OCI-LY7 (cell line): ENCODE data around the gene ANKRD44. TPM values are rescaled to one million over a fixed set of nuclear protein-coding genes. Genes with fewer than 3 reads are reported as not detected.

Experiments used
- BruUV-seq: library from RNA; stranded (reverse); fragments of 400-500 nt; replicated peaks from 2 replicates; lab custom pipeline; 2021; lab: Mats Ljungman, UMichigan
- CTCF ChIA-PET: fragments of 300-600 bp; sonication (Branson Sonifier 250); formaldehyde crosslinking; loops from one replicate; lab custom pipeline; 2022; ENCODE audit warnings: antibody characterized with exemption; ENCODE audit not compliant: unreplicated experiment; lab: Charles Lee
- POLR2A ChIA-PET: fragments of 300-600 bp; sonication (Branson Sonifier 250); formaldehyde crosslinking; loops from one replicate; lab custom pipeline; 2022; ENCODE audit warnings: antibody characterized with exemption; lab: Charles Lee
- DNase-seq: peaks from one replicate; pipeline ENCODE4 v3.0.0-alpha.2; 2015; ENCODE audit warnings: low spot score
- H2AFZ ChIP-seq: fragments of 200-600 bp; sonication (generic), shearing (Covaris generic); 2 replicates; pipeline ENCODE4 v1.6.1; 2014; ENCODE audit warnings: mild to moderate bottlenecking, antibody characterized with exemption, low read length, moderate library complexity
- H3K27ac ChIP-seq: fragments of 200-600 bp; sonication (generic); 2 replicates; pipeline ENCODE4 v1.5.1; 2014; ENCODE audit warnings: mixed run types, low read depth, mild to moderate bottlenecking, moderate library complexity, low read length, inconsistent platforms; ENCODE audit not compliant: poor library complexity, severe bottlenecking
- H3K36me3 ChIP-seq: fragments of 200-600 bp; sonication (generic); 2 replicates; pipeline ENCODE4 v1.6.1; 2014; ENCODE audit warnings: mild to moderate bottlenecking, antibody characterized with exemption, low read length, moderate library complexity, mixed read lengths; ENCODE audit not compliant: insufficient read depth
- H3K4me1 ChIP-seq: fragments of 200-600 bp; sonication (generic); 2 replicates; pipeline ENCODE4 v1.5.1; 2014; ENCODE audit warnings: mild to moderate bottlenecking, low read length; ENCODE audit not compliant: insufficient read depth, poor library complexity, severe bottlenecking
- H3K4me2 ChIP-seq: fragments of 200-600 bp; sonication (generic); 2 replicates; pipeline ENCODE4 v1.6.1; 2014; ENCODE audit warnings: mild to moderate bottlenecking, low read length
- H3K4me3 ChIP-seq: fragments of 200-600 bp; sonication (generic); 2 replicates; pipeline ENCODE4 v1.5.1; 2014; ENCODE audit warnings: mild to moderate bottlenecking, low read depth, low read length; ENCODE audit not compliant: poor library complexity, severe bottlenecking
- H3K79me2 ChIP-seq: fragments of 200-600 bp; sonication (generic); 2 replicates; pipeline ENCODE4 v1.6.1; 2016; ENCODE audit warnings: low read depth, mild to moderate bottlenecking, low read length, moderate library complexity, mixed read lengths; ENCODE audit not compliant: insufficient read depth
- H3K9me2 ChIP-seq: fragments of 200-600 bp; sonication (generic); 2 replicates; pipeline ENCODE4 v1.6.1; 2016; ENCODE audit warnings: mild to moderate bottlenecking, low read length, mixed read lengths; ENCODE audit not compliant: insufficient read depth
- H3K9me3 ChIP-seq: fragments of 200-600 bp; sonication (generic); 2 replicates; pipeline ENCODE4 v1.6.1; 2014; ENCODE audit warnings: mild to moderate bottlenecking, mixed run types, low read length, mixed read lengths
- H4K20me1 ChIP-seq: fragments of 200-600 bp; sonication (generic); 2 replicates; pipeline ENCODE4 v1.6.1; 2014; ENCODE audit warnings: mild to moderate bottlenecking, antibody characterized with exemption, low read length, moderate library complexity, mixed read lengths; ENCODE audit not compliant: insufficient read depth
- EZH2phosphoT487 ChIP-seq: fragments of 200-600 bp; sonication (generic); IDR thresholded peaks from 2 replicates; pipeline ENCODE4 v1.6.1; 2018; ENCODE audit warnings: low read depth, borderline replicate concordance, mild to moderate bottlenecking, mixed run types, antibody characterized with exemption, low read length, moderate library complexity, mixed read lengths
- intact Hi-C: fragments of 100-400 bp; cut with micrococcal nuclease; formaldehyde crosslinking; loops from one replicate; pipeline ENCODE4 v1.10.0; 2022; ENCODE audit not compliant: unreplicated experiment
- total RNA-seq, 2 experiments: library from RNA; depleted of rRNA in 1 of 2; stranded (reverse); fragments of >200 nt in 1 of 2; shearing (Covaris generic) in 1 of 2; gene quantifications; 2 replicates each; pipeline ENCODE4 v1.2.3, GENCODE V29; 2014 to 2022
- TF ChIP-seq, protein P1 (sequence below): fragments of 200-600 bp; sonication (generic); conservative IDR thresholded peaks from 2 replicates; pipeline ENCODE4 v1.5.1; 2014; ENCODE audit warnings: mild to moderate bottlenecking, antibody characterized with exemption, low read length, moderate library complexity, mixed read lengths

Gene ANKRD44
- total RNA-seq, 2 experiments from 2014 or later = 69.4 to 73.7 TPM

DNA sequence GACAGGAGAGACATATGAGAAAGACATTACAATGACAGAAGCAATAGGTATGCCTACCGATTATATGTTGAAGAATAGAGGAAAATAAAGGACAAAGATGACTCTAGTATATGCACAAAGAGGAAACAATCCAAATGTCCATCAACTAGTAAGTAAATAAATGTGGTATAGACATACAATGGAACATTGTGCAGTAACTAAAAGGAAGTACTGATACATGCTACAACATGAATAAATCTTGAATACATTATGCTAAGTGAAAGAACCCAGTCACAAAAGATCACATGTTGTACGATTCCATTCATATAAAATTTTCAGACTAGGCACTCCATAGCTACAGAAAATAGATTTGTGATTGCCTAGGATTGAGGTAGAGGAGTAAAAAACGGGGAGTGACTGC lies 355.5 kb downstream of the ANKRD44 start:
- Histone ChIP-seq H3K4me3 (no peak overlapping the region), H3K9me2 (no peaks in the 10 kb centered on the region), H4K20me1 (no peaks in the 10 kb centered on the region), H3K36me3 (no peaks in the 10 kb centered on the region), H3K27ac (no peak overlapping the region), H3K4me1 (no peaks in the 10 kb centered on the region), H2AFZ (no peak overlapping the region), H3K79me2 (no peaks in the 10 kb centered on the region), H3K9me3 (no peaks in the 10 kb centered on the region), H3K4me2 (no peak overlapping the region)
- ChIA-PET POLR2A (interaction anchor here (0.6 to 1.3 kb wide), 7 partner anchors 9 to 1621 kb away, joined by 3 to 5 read pairs (median 3); no protein-coding TSS in a partner anchor), CTCF (interaction anchor here (1.1 kb wide), 1 partner anchor 12 kb away, joined by 3 read pairs; no protein-coding TSS in a partner anchor)
- TF ChIP-seq EZH2phosphoT487 = no peak
- TF ChIP-seq, protein P1, sequence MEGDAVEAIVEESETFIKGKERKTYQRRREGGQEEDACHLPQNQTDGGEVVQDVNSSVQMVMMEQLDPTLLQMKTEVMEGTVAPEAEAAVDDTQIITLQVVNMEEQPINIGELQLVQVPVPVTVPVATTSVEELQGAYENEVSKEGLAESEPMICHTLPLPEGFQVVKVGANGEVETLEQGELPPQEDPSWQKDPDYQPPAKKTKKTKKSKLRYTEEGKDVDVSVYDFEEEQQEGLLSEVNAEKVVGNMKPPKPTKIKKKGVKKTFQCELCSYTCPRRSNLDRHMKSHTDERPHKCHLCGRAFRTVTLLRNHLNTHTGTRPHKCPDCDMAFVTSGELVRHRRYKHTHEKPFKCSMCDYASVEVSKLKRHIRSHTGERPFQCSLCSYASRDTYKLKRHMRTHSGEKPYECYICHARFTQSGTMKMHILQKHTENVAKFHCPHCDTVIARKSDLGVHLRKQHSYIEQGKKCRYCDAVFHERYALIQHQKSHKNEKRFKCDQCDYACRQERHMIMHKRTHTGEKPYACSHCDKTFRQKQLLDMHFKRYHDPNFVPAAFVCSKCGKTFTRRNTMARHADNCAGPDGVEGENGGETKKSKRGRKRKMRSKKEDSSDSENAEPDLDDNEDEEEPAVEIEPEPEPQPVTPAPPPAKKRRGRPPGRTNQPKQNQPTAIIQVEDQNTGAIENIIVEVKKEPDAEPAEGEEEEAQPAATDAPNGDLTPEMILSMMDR = no peak
- no peak for DNase-seq
- intact Hi-C loops = no loop called here
- no TSS peak for BruUV-seq

DNA sequence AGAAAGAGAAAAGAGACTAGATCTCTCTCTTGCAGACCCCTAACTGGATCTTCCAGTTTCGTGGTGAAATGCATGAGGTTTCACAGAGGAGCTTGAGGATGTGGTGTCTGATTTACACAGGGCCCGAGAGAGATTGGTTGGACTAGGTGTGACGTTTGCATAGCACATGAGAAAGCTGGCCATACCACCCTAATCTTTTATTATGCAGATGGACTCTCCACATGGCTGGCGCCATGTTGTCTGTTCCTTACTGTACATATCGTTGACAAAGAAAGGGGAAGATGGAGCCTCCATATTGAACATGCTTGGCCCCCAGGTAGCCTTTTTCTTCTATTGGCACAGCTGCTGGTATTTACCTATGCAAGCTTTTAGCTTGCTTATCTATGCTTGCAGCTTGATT lies 356.6 kb downstream of the ANKRD44 start:
- no peaks in the 10 kb centered on the region for H3K9me2 ChIP-seq
- no peaks in the 10 kb centered on the region for H3K4me1 ChIP-seq
- H3K9me3 ChIP-seq = no peaks in the 10 kb centered on the region
- ChIA-PET POLR2A (interaction anchor here (0.5 to 1.4 kb wide), 5 partner anchors 10 to 841 kb away, joined by 3 to 5 read pairs (median 3); no protein-coding TSS in a partner anchor), CTCF (no interaction called here)
- H3K79me2 ChIP-seq = no peaks in the 10 kb centered on the region
- DNase-seq = no peak
- no peak for TF ChIP-seq EZH2phosphoT487
- TF ChIP-seq, protein P1 = no peak
- no peaks in the 10 kb centered on the region for H3K36me3 ChIP-seq
- H2AFZ ChIP-seq = no peak overlapping the region
- intact Hi-C loops = no loop called here
- BruUV-seq = no TSS peak
- H3K4me3 ChIP-seq = no peak overlapping the region
- H3K27ac ChIP-seq = no peak overlapping the region
- no peak overlapping the region for H3K4me2 ChIP-seq
- no peaks in the 10 kb centered on the region for H4K20me1 ChIP-seq

DNA sequence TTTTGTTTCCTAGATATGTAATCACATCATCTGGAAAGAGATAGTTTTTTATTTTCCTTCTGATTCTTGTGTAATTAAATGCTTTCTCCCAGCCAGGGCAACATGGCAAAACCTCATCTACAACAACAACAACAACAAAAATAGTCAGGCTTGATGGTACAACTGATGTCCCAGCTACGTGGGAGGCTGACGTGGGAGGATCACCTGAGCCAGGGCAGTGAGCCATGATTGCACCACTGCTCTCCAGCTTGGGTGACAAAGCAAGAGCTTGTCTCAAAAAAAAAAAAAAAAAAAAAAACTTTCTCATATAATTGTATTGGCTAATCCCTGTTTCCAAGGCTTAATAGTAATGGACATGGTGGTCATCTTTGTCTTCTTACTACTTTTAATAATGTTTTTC lies 357.6 kb downstream of the ANKRD44 start:
- H3K9me3 ChIP-seq = no peaks in the 10 kb centered on the region
- CTCF ChIA-PET = interaction anchor here (0.5 kb wide), 1 partner anchor 25 kb away, joined by 3 read pairs; no protein-coding TSS in a partner anchor
- POLR2A ChIA-PET = interaction anchor here (1.4 kb wide), 2 partner anchors 9 to 640 kb away, joined by 3 to 5 read pairs; no protein-coding TSS in a partner anchor

More for the DNA sequence above, 357.6 kb downstream of the ANKRD44 start:
- Histone ChIP-seq H3K79me2 (no peaks in the 10 kb centered on the region), H3K4me1 (no peaks in the 10 kb centered on the region), H3K27ac (no peak overlapping the region), H3K4me2 (no peak overlapping the region), H2AFZ (no peak overlapping the region), H4K20me1 (no peaks in the 10 kb centered on the region), H3K9me2 (no peaks in the 10 kb centered on the region), H3K4me3 (no peak overlapping the region), H3K36me3 (no peaks in the 10 kb centered on the region)
- no peak for DNase-seq
- no peak for TF ChIP-seq EZH2phosphoT487
- TF ChIP-seq, protein P1 = no peak
- intact Hi-C loops = no loop called here
- no TSS peak for BruUV-seq
